Psoas muscle (tissue), 8 donors: ENCODE measurements around the gene ANKRD1. TPM values are rescaled to one million over a fixed set of nuclear protein-coding genes. Genes with fewer than 3 reads are reported as not detected.
A peak's percentile ranks its signal among the peaks of the same experiment; 100 is the strongest.

ENCODE experiments used
- ATAC-seq, 4 donors: fragments of 200-7000 bp; cut with Tn5 transposase; one replicate each; pipeline ENCODE4 v1.9.1; 2020; ENCODE audit warnings: moderate library complexity in 3 of 4, mild to moderate bottlenecking in 2 of 4
- DNase-seq, 2 donors: peaks; one replicate each; pipeline ENCODE4 v3.0.0-alpha.2; 2020
- H3K27ac ChIP-seq: fragments of 200-600 bp; one replicate; pipeline ENCODE4 v1.8.0; 2022
- H3K27me3 ChIP-seq, 3 donors: fragments of 200-600 bp in 1 of 3; one replicate each; pipeline versions ENCODE4 v1.6.1 to v1.8.0; 2013 to 2022; ENCODE audit warnings: low read length in 2 of 3, mild to moderate bottlenecking in 2 of 3, moderate library complexity in 1 of 3; ENCODE audit not compliant: insufficient read depth in 3 of 3
- H3K36me3 ChIP-seq, 2 donors: fragments of 200-600 bp in 1 of 2; one replicate each; pipeline versions ENCODE4 v1.6.1 to v1.8.0; 2013 to 2022; ENCODE audit warnings: low read depth in 1 of 2, mild to moderate bottlenecking in 1 of 2, moderate library complexity in 1 of 2; ENCODE audit not compliant: insufficient read depth in 1 of 2
- H3K4me1 ChIP-seq: fragments of 200-600 bp; one replicate; pipeline ENCODE4 v1.8.0; 2022
- H3K4me3 ChIP-seq: fragments of 200-600 bp; one replicate; pipeline ENCODE4 v1.8.0; 2022; ENCODE audit warnings: mild to moderate bottlenecking
- H3K9me3 ChIP-seq: fragments of 200-600 bp; one replicate; pipeline ENCODE4 v1.8.0; 2022
- CTCF ChIP-seq: fragments of 200-600 bp; IDR thresholded peaks from one replicate; pipeline ENCODE4 v1.8.0; 2022; ENCODE audit warnings: antibody characterized with exemption
- WGBS, 3 donors: extraction: QIAGEN DNeasy Blood & Tissue Kit; methylation state at CpG; one replicate each; pipeline versions ENCODE4 v1.1.6 to v1.1.7; 2013; 5-methylcytosine and 5-hydroxymethylcytosine counted together
- intact Hi-C, 2 donors: fragments of 100-400 bp; cut with DNase I; formaldehyde crosslinking; loops; one replicate each; pipeline versions ENCODE4 v1.11.0 to v1.14.2; 2022
- polyA plus RNA-seq, 3 donors: library from polyadenylated mRNA; stranded (reverse); fragments of 200-250 nt; gene quantifications; one replicate each; pipeline ENCODE4 v1.2.3, GENCODE V29; 2013
- total RNA-seq, 4 donors: library from RNA; stranded (reverse); fragmentation: NEBNext Ultra II Directional in 2 of 4; extraction: Animal tissue kit (Norgen Biotek cat#: 25700) in 2 of 4; gene quantifications; one replicate each; pipeline versions ENCODE4 v1.2.1 to v1.2.4, GENCODE V29; 2021 to 2023
- donor health status: healthy with polysubstance abuse.
- donor health status: DM: no; HTN: no; CAD: no; lungs with moderate emphysema.
- donor health status: Bipolar disorder and iron deficiency.
- donor health status: healthy.
- donor health status: DM: yes; HTN: yes; CAD: no.
- donor health status: DM: no; HTN: no; CAD: no.
- donor health status: DM: no; HTN: no; CAD: no.
- donor health status: DM: yes; HTN: yes; CAD: no.

Gene ANKRD1
- total and polyA plus RNA-seq, 7 donors = 104 to 6,044 (median 1,576) TPM

GRCh38 chr10:90917968-90918318 lies 2.9 kb downstream of the ANKRD1 start:
- Histone ChIP-seq H3K4me3 (peak overlapping the region; percentile 76), H3K4me1 (peaks cover 4% of the 10 kb centered on the region), H3K36me3 (peaks cover 0 to 75% of the 10 kb centered on the region in 2 donors), H3K27me3 (no peaks in the 10 kb centered on the region), H3K27ac (peak overlapping the region; percentile 90), H3K9me3 (no peaks in the 10 kb centered on the region)
- no peak for DNase-seq
- no peak for ATAC-seq
- no peak for TF ChIP-seq CTCF
- 75 to 94% (median 93%) methylated on average over 3 of the region's 3 CpGs for WGBS, 3 donors
- intact Hi-C loops = no loop called here

DNA sequence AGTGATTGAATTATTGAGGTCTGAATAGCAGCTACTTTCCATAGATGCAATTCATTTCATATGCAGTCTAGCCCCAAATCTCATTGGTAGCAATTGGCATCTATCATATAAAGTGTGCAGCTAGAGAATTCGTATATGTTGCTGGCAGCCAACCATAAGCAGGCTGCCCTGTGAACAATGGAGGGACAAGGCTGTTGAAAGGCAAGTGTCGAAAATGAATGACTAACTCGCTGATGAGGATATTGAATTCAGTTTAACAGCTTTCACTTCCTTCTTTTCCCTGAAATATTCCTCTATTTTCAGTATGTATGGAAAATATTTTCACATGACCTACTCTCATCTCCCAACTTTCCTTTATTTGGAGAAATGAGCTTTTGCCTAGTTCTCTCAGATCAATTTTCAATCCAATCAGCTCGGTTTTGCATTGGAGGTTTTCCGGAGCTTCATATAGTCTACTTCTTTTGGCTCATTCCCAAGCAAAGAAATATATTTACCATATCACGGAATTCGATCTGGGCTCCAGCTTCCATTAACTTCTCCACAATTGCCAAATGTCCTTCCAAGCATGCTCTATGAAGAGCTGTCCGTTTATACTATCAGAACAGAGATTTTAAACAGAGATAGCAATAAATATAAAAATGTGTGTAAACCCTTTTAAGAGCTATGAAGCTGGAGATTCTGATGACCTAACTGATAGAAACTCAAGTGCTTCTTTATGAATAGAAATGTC lies 3.5 kb downstream of the ANKRD1 start:
- Histone ChIP-seq H3K4me1 (peaks cover 4% of the 10 kb centered on the region), H3K9me3 (no peaks in the 10 kb centered on the region), H3K27ac (peak overlapping the region; percentile 90), H3K36me3 (peaks cover 0 to 81% of the 10 kb centered on the region in 2 donors), H3K4me3 (peak overlapping the region; percentile 76), H3K27me3 (no peaks in the 10 kb centered on the region)
- DNase-seq (no peak), ATAC-seq (no peak)
- no peak for TF ChIP-seq CTCF
- WGBS, 3 donors = 78 to 80% (median 79%) methylated on average over 8 of the region's 8 CpGs
- intact Hi-C loops = no loop called here

DNA sequence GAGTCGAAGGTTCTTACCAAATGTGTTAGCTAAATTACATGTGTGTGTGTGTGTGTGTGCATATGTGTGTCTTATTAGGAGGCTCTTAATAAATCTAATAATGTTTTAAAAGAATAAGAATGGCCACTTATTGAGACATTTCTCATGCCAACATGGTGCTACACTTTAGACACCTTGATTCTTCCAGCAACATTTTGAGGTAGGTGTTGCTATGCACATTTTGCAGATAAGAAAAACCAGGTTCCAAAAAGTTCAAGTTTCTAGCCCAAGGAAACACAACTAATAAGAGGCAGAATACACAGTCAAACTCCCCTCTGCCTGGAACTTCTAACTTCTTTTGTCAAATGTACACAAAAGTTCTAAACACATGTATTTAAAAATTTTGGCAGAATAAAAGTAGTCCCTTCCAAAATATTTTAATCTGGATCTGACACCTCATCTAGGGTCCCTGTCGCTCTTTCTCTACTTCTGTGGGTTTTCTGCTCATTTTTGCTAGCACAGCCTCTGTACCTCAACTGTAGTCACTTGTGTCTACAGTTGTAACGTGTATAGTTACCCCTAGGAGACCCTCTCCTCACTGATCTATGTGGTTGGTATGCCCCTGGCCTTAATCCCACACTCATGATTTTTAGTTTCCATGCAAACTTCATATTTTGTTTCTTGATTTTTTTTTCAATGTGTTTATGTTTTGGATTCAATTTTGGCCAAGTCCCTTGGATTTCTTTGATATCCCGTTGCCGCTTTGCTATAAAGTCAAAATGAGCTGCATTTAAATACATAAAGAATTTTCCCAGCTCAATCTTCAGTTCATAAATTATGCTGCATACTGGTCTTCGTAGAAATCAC lies 4.3 kb downstream of the ANKRD1 start:
- Histone ChIP-seq H3K27ac (peak overlapping the region; percentile 90), H3K36me3 (peaks cover 0 to 81% of the 10 kb centered on the region in 2 donors), H3K4me3 (peak overlapping the region; percentile 76), H3K27me3 (no peaks in the 10 kb centered on the region), H3K4me1 (no peaks in the 10 kb centered on the region), H3K9me3 (no peaks in the 10 kb centered on the region)
- WGBS, 3 donors = 87 to 92% (median 89%) methylated on average over 6 of the region's 6 CpGs
- no peak for TF ChIP-seq CTCF
- DNase-seq (no peak), ATAC-seq (no peak)
- intact Hi-C loops = no loop called here

- Histone ChIP-seq H3K27me3 (no peaks in the 10 kb centered on the region), H3K36me3 (peaks cover 0 to 81% of the 10 kb centered on the region in 2 donors), H3K27ac (peak overlapping the region; percentile 46), H3K4me1 (no peaks in the 10 kb centered on the region), H3K4me3 (no peak overlapping the region), H3K9me3 (no peaks in the 10 kb centered on the region)
- intact Hi-C loops = no loop called here
- no peak for TF ChIP-seq CTCF
- DNase-seq = no peak
- WGBS, 3 donors = 75 to 87% (median 82%) methylated on average over 10 to 11 of the region's 11 CpGs
- ATAC-seq = peak in 3 of 4 donors; percentile 0 to 2 (median 1)
Observed at GRCh38 chr10:90915766-90916075, 5.2 kb downstream of the ANKRD1 start.
